Mesothelial cell of epicardium (in vitro differentiated cells): ENCODE data around the gene APRT. TPM values are rescaled to one million over a fixed set of nuclear protein-coding genes. Genes with fewer than 3 reads are reported as not detected.
A peak's percentile ranks its signal among the peaks of the same experiment; 100 is the strongest.

Experiments
- DNase-seq, 2 experiments: peaks; one replicate each; pipeline ENCODE4 v3.0.0; 2021; ENCODE audit warnings: low spot score in 2 of 2; ENCODE audit not compliant: unreplicated experiment in 2 of 2
- H3K27ac Mint-ChIP-seq: 2 replicates; pipeline ENCODE4 v1.8.0; 2021; ENCODE audit warnings: mixed read lengths
- H3K27me3 Mint-ChIP-seq: 2 replicates; pipeline ENCODE4 v1.8.0; 2021; ENCODE audit warnings: low read depth, mixed read lengths
- H3K36me3 Mint-ChIP-seq: 2 replicates; pipeline ENCODE4 v1.8.0; 2021; ENCODE audit warnings: mixed read lengths
- H3K4me1 Mint-ChIP-seq: 2 replicates; pipeline ENCODE4 v1.8.0; 2021; ENCODE audit warnings: mixed read lengths
- H3K4me3 Mint-ChIP-seq: 2 replicates; pipeline ENCODE4 v1.8.0; 2021; ENCODE audit warnings: mild to moderate bottlenecking, moderate library complexity, mixed read lengths
- H3K9me3 Mint-ChIP-seq: 2 replicates; pipeline ENCODE4 v1.8.0; 2021; ENCODE audit warnings: mixed read lengths
- CTCF ChIP-seq: fragments of 200-600 bp; sonication (generic); IDR thresholded peaks from one replicate; pipeline ENCODE4 v1.5.0; 2021; ENCODE audit warnings: antibody characterized with exemption; ENCODE audit not compliant: unreplicated experiment
- total RNA-seq: library from RNA; stranded (reverse); gene quantifications from 3 replicates; pipeline ENCODE4 v1.2.1, GENCODE V29; 2021

The APRT gene
- 95.9 to 99.2 TPM (median 96.2 TPM) in 3 replicates for total RNA-seq

GRCh38 chr16:88811769-88812512 lies at the start of gene APRT:
Gene APRT (minus strand): TSS chr16:88811928. CDS start chr16:88811899, 29 bp downstream.
- Mint-ChIP-seq H3K9me3 (no peaks in the 10 kb centered on the region), H3K27me3 (no peaks in the 10 kb centered on the region)

GRCh38 chr16:88861359-88861758 lies 49.6 kb upstream of the APRT start:
- no peaks in the 10 kb centered on the region for H3K27me3 Mint-ChIP-seq
- TF ChIP-seq CTCF, result no peak
- H3K36me3 Mint-ChIP-seq, result peaks cover 11% of the 10 kb centered on the region
- H3K9me3 Mint-ChIP-seq, result no peaks in the 10 kb centered on the region
- DNase-seq, result no peak
- H3K4me1 Mint-ChIP-seq, result peaks cover 11% of the 10 kb centered on the region
- no peak overlapping the region for H3K4me3 Mint-ChIP-seq
- no peak overlapping the region for H3K27ac Mint-ChIP-seq

More at GRCh38 chr16:88811769-88812512, at the start of gene APRT:
- no peak for TF ChIP-seq CTCF
- Mint-ChIP-seq H3K4me3 (peak within 1 kb of the TSS; percentile 89), H3K36me3 (no peaks in the 10 kb centered on the region), H3K4me1 (peaks cover 13% of the 10 kb centered on the region), H3K27ac (peak within 1 kb of the TSS; percentile 98)
- peak; percentile 96 to 99 for DNase-seq

- Mint-ChIP-seq H3K9me3 (no peaks in the 10 kb centered on the region), H3K27me3 (no peaks in the 10 kb centered on the region), H3K4me3 (no peak overlapping the region), H3K36me3 (peaks cover 11% of the 10 kb centered on the region), H3K4me1 (peaks cover 14% of the 10 kb centered on the region), H3K27ac (peak overlapping the region; percentile 21)
- no peak for DNase-seq
- no peak for TF ChIP-seq CTCF
Observed at GRCh38 chr16:88859381-88860091, 47.8 kb upstream of the APRT start.

- Mint-ChIP-seq H3K4me3 (peak overlapping the region; percentile 89), H3K9me3 (no peaks in the 10 kb centered on the region), H3K36me3 (peaks cover 11% of the 10 kb centered on the region), H3K27me3 (no peaks in the 10 kb centered on the region), H3K4me1 (peaks cover 14% of the 10 kb centered on the region), H3K27ac (peak overlapping the region; percentile 99)
- peak; percentile 62 to 79 for DNase-seq
- peak; percentile 36 for TF ChIP-seq CTCF
Observed at GRCh38 chr16:88857728-88858339, 46.1 kb upstream of the APRT start.

- peaks cover 14% of the 10 kb centered on the region for H3K4me1 Mint-ChIP-seq
- H3K27me3 Mint-ChIP-seq, result no peaks in the 10 kb centered on the region
- peaks cover 7% of the 10 kb centered on the region for H3K36me3 Mint-ChIP-seq
- H3K9me3 Mint-ChIP-seq, result no peaks in the 10 kb centered on the region
- peak within 1 kb of the TSS; percentile 89 for H3K4me3 Mint-ChIP-seq
- no peak for TF ChIP-seq CTCF
- DNase-seq, result peak; percentile 100
- H3K27ac Mint-ChIP-seq, result peak within 1 kb of the TSS; percentile 99
Observed at GRCh38 chr16:88856828-88857727, 45.4 kb upstream of the APRT start, which contains the start of the genes GALNS and TRAPPC2L. Gene GALNS (minus strand): TSS chr16:88856947. CDS start chr16:88856877, 70 bp downstream. Gene TRAPPC2L (plus strand): TSS chr16:88857127. CDS start chr16:88857151, 24 bp downstream.
